Measurements from ENCODE around the gene IKZF5.

The IKZF5 gene

GRCh38 chr10:123016228-123016627 is 7.6 kb upstream of the IKZF5 start:
- no peak for DNase-seq (ENCODE audit: low read depth, low spot score)

GRCh38 chr10:123014772-123015171 is 6.2 kb upstream of the IKZF5 start:
- DNase-seq (ENCODE audit: low read depth, low spot score) = no peak

GRCh38 chr10:123013456-123014419 is 5.1 kb upstream of the IKZF5 start:
- no peak for DNase-seq (ENCODE audit: low read depth, low spot score)

DNA sequence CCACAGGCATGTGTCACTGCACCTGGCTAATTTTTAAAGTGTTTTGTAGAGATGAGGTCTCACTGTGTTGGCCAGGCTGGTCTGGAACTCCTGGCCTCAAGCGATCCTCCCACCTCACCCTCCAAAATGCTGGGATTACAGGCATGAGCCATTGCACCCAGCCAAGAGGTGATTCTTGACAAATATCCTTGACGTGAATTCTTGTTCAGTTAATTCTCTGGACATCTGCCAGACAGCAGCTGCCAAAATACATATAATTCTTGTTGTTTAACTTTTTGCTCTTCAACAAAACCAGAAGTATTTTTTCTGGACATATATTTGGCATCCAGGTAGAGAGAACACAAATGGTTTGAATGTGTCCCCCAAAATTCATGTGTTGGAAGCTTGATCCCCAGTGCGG is 3.4 kb upstream of the IKZF5 start:
- no peak for DNase-seq (ENCODE audit: low read depth, low spot score)

GRCh38 chr10:123009105-123009820 is 668 bp upstream of the IKZF5 start:
- DNase-seq (ENCODE audit: low read depth, low spot score) = peak; percentile 42

GRCh38 chr10:123007558-123008354 is 839 bp downstream of the IKZF5 start:
- peak; percentile 58 for DNase-seq (ENCODE audit: low read depth, low spot score)

DNA sequence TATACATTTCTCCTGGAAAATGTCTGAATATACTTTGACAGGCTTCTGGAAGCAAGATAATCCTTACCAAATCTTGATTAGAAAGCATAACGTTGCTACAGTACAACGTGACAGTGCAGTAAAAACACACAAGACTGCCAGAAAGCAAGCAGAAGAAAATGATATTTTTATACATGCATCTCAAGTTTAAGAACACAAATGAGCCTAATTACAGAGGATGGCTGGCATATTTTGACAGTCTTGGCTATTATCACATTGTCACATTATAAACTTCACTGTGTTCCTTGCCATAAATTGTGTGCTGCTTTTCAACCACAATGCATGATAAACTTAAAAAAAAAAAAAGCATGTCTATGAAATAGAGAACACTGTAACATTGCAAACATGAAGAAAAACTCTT is 4.3 kb downstream of the IKZF5 start:
- no peak for DNase-seq (ENCODE audit: low read depth, low spot score)

- no peak for DNase-seq (ENCODE audit: low read depth, low spot score)
Measured at GRCh38 chr10:123001370-123001769, 7.2 kb downstream of the IKZF5 start.

GRCh38 chr10:123000155-123000554 is 8.4 kb downstream of the IKZF5 start:
- DNase-seq (ENCODE audit: low read depth, low spot score) = no peak

- DNase-seq (ENCODE audit: low read depth, low spot score) = no peak
Measured at GRCh38 chr10:122999347-122999746, 9.2 kb downstream of the IKZF5 start.

GRCh38 chr10:122998934-122999333 is 9.7 kb downstream of the IKZF5 start:
- no peak for DNase-seq (ENCODE audit: low read depth, low spot score)

GRCh38 chr10:122998360-122998917 is 10.2 kb downstream of the IKZF5 start:
- DNase-seq (ENCODE audit: low read depth, low spot score) = no peak

GRCh38 chr10:122997864-122998263 is 10.7 kb downstream of the IKZF5 start:
- DNase-seq (ENCODE audit: low read depth, low spot score) = no peak

- no peak for DNase-seq (ENCODE audit: low read depth, low spot score)
Measured at GRCh38 chr10:122995936-122996335, 12.7 kb downstream of the IKZF5 start.

DNA sequence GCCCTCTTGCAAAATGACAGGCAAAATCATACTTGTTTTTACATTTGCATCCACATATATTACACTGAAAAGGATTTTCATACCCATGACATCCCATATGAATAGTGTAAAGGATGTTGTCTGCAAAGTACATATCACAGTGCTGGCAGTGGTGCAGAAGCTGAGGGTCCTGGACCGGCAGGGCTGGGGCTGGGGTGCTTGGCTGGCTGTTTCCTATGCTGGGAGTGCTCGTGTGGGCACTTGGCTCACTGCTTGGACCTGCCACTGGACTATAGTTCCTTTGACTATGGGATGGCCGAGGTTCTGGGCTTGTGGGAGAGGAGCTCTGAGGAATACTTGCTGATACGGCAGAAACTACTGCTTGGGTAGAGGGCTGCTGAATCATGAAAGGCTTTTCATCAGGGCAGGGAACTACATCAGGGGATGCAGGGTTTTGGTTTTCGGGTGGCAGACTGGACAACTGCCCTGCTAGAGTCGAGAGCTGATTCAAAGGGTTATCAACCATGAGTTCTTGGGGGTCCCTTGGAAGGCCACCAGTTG is 14.7 kb downstream of the IKZF5 start:
- no peak for DNase-seq (ENCODE audit: low read depth, low spot score)

GRCh38 chr10:122992031-122992585 is 16.5 kb downstream of the IKZF5 start:
- DNase-seq (ENCODE audit: low read depth, low spot score) = no peak

DNA sequence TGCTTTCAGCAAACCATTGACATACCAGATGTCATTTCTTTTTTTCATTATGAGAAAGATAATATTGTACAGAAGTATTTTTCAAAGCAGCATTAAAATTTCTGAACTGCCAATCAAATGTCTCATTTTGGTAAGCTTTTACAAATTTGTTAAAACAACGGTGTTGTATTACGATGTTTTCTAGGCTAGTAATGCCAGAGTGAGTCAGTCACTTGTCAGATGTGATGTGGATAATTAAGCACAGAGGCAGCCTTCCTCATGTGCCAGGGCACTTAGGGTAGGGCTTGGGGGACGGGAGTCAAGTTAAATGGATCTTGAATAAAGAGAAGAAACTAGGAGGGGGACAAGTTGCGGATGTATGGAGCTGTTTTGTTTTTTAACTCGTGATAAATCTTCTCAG is 18.3 kb downstream of the IKZF5 start:
- DNase-seq (ENCODE audit: low read depth, low spot score) = no peak

GRCh38 chr10:122988501-122988900 is 20.1 kb downstream of the IKZF5 start:
- no peak for DNase-seq (ENCODE audit: low read depth, low spot score)

GRCh38 chr10:122986335-122986734 is 22.3 kb downstream of the IKZF5 start:
- no peak for DNase-seq (ENCODE audit: low read depth, low spot score)

DNA sequence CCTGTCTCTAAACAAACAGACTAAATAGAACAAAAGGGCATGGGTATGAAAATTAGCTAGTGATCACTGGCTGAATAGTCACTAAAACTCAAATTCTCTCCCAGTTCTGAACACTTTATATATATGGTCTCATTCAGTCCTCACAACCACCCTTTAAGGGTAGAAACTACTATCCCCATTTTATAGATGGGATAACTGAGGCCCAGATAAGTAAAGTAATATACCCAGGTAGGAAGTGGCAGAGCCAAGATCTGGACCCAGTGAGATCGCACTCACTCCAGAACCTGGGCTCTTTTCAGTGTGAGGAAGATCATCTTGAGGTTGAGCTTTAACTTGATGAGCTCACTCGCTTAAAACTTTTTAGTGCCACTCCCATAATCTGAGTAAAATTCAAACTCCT is 23.9 kb downstream of the IKZF5 start:
- no peak for DNase-seq (ENCODE audit: low read depth, low spot score)

DNA sequence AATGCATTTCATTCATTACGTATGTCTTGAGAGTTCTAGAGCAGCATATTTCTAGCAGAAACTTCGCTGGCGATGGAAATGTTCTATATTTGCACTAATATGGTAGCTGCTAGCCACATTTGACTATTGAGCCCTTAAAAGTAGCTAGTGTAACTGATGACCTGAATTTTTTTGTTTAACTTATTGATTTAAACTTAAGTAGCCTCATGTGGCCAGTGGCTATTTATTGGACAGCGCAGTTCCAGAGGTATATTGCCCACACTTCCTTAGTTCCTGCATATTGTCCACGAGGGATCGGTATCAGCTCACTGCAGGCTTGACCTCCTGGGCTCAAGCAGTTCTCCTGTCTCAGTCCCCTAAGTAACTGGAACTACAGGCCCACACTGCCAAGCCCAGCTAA is 24.7 kb downstream of the IKZF5 start:
- DNase-seq (ENCODE audit: low read depth, low spot score) = no peak

Data from ELF-1 (cell line).